WTC11 (cell line): ENCODE results near the gene BCL7B.

ENCODE experiments used
- CTCF ChIP-seq: fragments of 200-600 bp; IDR thresholded peaks from 2 replicates; pipeline ENCODE4 v1.8.0; 2022; ENCODE audit warnings: antibody characterized with exemption
- E2F1 ChIP-seq: sonication (generic); formaldehyde crosslinking; IDR thresholded peaks from 2 replicates; pipeline ENCODE4 v1.8.0; 2022; ENCODE audit warnings: mild to moderate bottlenecking, missing genetic modification reagents
- IRF1 ChIP-seq: sonication (generic); formaldehyde crosslinking; IDR thresholded peaks from 2 replicates; pipeline ENCODE4 v1.8.0; 2023; ENCODE audit warnings: missing genetic modification reagents
- MAX ChIP-seq: sonication (generic); formaldehyde crosslinking; IDR thresholded peaks from 2 replicates; pipeline ENCODE4 v1.8.0; 2022; ENCODE audit warnings: mild to moderate bottlenecking, missing genetic modification reagents
- NR2C2 ChIP-seq: sonication (generic); formaldehyde crosslinking; IDR thresholded peaks from 2 replicates; pipeline ENCODE4 v1.8.0; 2022; ENCODE audit warnings: mild to moderate bottlenecking, missing genetic modification reagents
- NR3C1 ChIP-seq: sonication (generic); formaldehyde crosslinking; conservative IDR thresholded peaks from 2 replicates; pipeline ENCODE4 v1.8.1; 2023; ENCODE audit warnings: low read depth, mild to moderate bottlenecking, missing genetic modification reagents
- USF2 ChIP-seq: sonication (generic); formaldehyde crosslinking; IDR thresholded peaks from 2 replicates; pipeline ENCODE4 v1.8.1; 2023; ENCODE audit warnings: mild to moderate bottlenecking, missing genetic modification reagents, moderate library complexity
- ZNF138 ChIP-seq: sonication (generic); formaldehyde crosslinking; conservative IDR thresholded peaks from 2 replicates; pipeline ENCODE4 v1.8.1; 2022; ENCODE audit warnings: mild to moderate bottlenecking, moderate library complexity, missing genetic modification reagents
- ZNF219 ChIP-seq: sonication (generic); formaldehyde crosslinking; IDR thresholded peaks from 2 replicates; pipeline ENCODE4 v1.8.0; 2023; ENCODE audit warnings: missing genetic modification reagents, mild to moderate bottlenecking, borderline replicate concordance

- TF ChIP-seq E2F1 (no peak), ZNF219 (CRISPR knock-in tag) (no peak), CTCF (no peak), ZNF138 (CRISPR knock-in tag) (no peak), MAX (no peak), USF2 (CRISPR knock-in tag) (no peak), NR3C1 (no peak), IRF1 (CRISPR knock-in tag) (no peak), NR2C2 (CRISPR knock-in tag) (no peak)
These were observed 13.0 kb upstream of the BCL7B start for GRCh38 chr7:73570521-73570920.
